Measurements from ENCODE around the gene KRTAP12-4.
"Not testable (repeated sequence)": the region's sequence is repeated elsewhere in the genome, so short reads cannot be mapped to it uniquely, and the experiment has no call there.

Gene KRTAP12-4, protein sequence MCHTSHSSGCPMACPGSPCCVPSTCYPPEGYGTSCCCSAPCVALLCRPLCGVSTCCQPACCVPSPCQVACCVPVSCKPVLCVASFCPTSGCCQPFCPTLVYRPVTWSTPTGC

DNA sequence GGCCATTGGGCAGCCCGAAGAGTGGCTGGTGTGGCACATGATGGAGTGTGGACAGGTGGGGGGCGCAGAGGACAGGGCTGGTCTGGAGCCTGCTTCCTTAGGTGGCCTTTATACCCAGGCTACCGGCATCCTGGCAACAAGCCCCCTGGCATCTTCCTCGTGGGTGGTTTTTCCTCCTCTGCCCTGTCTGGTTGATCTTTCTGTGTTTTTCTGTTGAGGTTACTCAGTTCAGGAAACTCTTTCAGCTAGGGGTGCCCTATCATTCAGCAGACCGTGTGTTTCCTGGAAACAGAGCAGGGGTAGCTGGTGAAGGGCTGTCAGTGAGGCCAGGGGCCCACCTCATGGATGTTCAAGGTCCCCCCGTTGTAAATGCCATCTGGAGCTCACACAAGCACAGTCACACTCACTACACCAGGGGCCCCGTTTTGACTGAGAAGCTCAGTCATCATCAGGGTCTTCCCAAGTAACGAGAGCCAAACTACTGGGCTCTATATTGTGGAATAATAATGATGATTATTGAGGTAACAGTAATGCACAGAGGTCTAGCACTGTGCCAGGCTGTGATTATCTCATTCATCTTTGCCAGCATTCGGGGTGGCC, at the start of gene KRTAP12-4:
Gene KRTAP12-4, minus strand, starts transcription at position 84 of the 600 bp plus-strand sequence. Its CDS starts 45 bp downstream, at position 39.
- DNase-seq: no peak

GRCh38 chr21:44703731-44704635, 49.5 kb upstream of the KRTAP12-4 start:
- DNase-seq: no peak

GRCh38 chr21:44702973-44703730, 48.7 kb upstream of the KRTAP12-4 start:
- no peak for DNase-seq

GRCh38 chr21:44702111-44702972, 47.9 kb upstream of the KRTAP12-4 start:
- DNase-seq: no peak

- no peak for DNase-seq
Observed at GRCh38 chr21:44701541-44701940, 47.1 kb upstream of the KRTAP12-4 start.

- no peak for DNase-seq
Observed at GRCh38 chr21:44701023-44701400, 46.6 kb upstream of the KRTAP12-4 start.

- no peak for DNase-seq
Observed at GRCh38 chr21:44700101-44701022, 45.9 kb upstream of the KRTAP12-4 start.

DNA sequence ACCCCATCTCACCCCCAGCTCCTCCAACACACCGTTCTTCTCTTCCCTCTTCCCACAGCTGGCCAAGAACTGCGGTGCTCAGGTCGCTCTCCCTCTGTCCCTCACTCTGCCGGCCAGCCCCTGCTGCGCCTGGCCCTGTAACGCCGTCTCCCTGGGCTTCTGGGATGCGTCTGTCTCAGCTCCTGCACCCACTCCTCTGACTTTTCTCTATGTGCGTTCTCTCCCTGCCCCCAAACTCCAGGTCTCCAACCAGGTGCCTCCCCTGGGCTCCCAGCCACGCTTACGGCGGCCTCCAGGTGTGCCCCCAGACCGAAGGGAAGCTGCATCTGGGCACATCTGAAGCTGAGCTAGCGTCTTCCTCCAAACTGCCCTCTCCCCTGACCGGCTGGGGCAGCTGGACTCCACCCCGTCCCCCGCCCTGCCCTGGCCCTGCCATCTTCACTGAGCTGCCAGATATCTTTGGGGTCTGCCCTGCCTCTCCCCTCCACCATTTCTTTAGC, 45.1 kb upstream of the KRTAP12-4 start:
- DNase-seq: no peak

- no peak for DNase-seq
Observed at GRCh38 chr21:44697811-44698734, 43.6 kb upstream of the KRTAP12-4 start.

DNA sequence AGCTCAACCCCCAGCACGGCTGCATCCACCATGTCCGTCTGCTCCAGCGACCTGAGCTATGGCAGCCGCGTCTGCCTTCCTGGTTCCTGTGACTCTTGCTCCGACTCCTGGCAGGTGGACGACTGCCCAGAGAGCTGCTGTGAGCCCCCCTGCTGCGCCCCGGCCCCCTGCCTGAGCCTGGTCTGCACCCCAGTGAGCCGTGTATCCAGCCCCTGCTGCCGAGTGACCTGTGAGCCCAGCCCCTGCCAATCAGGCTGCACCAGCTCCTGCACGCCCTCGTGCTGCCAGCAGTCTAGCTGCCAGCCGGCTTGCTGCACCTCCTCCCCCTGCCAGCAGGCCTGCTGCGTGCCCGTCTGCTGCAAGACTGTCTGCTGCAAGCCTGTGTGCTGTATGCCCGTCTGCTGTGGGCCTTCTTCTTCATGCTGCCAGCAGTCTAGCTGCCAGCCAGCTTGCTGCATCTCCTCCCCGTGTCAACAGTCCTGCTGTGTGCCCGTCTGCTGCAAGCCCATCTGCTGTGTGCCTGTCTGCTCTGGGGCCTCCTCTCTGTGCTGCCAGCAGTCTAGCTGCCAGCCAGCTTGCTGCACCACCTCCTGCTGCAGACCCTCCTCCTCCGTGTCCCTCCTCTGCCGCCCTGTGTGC, 42.8 kb upstream of the KRTAP12-4 start, which contains the start of gene KRTAP10-12:
Gene KRTAP10-12, plus strand, starts transcription at position 1 of the 639 bp plus-strand sequence. Its CDS starts 30 bp downstream, at position 31.
- DNase-seq: not testable (repeated sequence)

- no peak for DNase-seq
Observed at GRCh38 chr21:44696572-44696971, 42.1 kb upstream of the KRTAP12-4 start.

DNA sequence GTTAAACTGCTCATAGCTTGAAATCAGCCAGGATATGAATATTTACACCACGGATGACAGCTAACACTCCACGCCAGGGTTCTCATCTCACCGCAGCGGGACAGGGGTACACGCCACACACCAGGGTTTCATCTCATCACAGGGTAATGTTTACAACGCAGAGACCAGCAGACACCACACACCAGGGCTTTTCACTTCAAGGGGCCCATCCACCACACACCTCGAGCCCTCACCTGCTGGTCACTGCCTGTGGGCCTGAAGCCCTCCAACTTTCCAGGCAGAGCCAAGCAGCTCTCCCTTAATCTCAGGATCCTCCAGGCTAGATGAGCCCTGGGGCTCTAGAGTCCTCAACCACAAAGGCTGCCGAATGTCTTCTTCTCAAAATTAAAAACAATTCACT, 41.2 kb upstream of the KRTAP12-4 start:
- DNase-seq: no peak

DNA sequence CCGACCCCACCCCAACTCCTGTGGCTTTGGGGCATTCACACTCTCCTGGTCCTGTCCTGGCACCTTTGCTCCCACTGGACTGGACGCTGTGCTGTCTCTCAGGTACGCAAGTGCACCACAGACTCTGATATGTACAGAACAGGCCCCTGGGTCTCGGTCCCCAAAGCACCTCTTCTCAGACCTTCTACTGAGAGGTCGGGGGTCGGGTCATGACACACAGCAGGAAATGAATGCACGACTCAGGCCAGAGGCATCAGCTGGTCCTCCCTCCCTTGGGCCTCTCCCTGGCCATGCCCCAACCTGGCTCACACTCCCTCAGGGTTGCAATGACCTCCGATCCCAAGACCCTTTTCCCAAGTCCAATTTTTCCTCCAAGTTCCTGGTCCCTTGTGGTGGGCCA, 40.7 kb upstream of the KRTAP12-4 start:
- DNase-seq: no peak

DNA sequence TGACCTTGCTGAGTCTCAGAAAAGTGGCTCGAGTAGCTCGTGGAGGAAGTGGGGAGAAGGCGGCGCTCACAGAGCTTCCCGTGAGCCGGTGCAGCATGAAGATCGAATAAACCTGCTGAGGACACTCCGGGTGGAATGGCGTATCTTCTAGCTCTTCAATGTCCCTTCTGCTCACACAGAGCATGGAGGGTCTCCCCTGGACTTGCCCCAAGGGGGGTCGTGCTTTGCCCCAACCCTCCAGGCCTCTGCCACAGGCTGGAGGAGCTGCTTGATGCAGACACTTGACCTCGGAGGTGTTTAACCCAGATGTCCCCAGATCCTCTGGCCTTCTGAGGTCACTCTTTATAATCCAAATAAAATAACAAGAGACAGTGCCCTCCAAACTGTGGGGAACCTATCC, 40.3 kb upstream of the KRTAP12-4 start:
- no peak for DNase-seq

- no peak for DNase-seq
Observed at GRCh38 chr21:44692798-44693512, 38.5 kb upstream of the KRTAP12-4 start.

- DNase-seq: no peak
Observed at GRCh38 chr21:44691686-44692085, 37.2 kb upstream of the KRTAP12-4 start.

DNA sequence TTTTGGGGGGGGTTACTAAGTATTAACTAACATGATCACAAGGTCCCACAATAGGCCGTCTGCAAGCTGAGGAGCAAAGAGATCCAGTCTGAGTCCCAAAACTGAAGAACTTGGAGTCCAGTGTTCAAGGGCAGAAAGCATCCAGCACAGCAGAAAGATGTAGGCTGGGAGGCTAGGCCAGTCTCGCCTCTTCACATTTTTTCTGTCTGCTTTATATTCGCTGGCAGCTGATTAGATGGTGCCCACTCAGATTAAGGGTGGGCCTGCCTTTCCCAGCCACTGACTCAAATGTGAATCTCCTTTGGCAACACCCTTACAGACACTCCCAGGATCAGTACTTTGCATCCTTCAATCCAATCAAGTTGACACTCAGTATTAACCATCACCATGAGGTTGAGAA, 35.3 kb upstream of the KRTAP12-4 start:
- DNase-seq: not testable (repeated sequence)

DNA sequence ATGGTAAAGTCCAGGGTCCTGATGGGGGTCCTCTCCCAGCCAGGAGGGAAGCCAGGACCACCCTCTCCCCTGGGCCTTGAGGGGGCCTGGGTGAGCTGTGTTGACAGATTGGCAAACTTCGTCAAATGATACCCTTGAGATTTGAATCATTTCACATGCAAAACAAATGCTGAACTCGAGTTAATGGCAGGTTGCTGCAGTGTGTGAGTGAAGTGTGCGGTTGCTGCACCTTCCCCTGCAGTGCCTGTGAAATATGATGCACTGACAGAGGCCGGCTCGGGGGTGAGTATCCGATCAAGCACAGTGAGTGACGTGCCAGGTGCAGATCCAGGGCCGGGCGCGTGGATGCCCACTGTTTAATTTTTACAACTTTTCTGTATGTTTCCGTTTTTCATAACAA, 33.2 kb upstream of the KRTAP12-4 start:
- no peak for DNase-seq

Data from CD4-positive, alpha-beta T cell treated with Interferon gamma for 1 hour (primary cell).